ENCODE results near the gene C20orf204.
"Not testable (repeated sequence)": the region's sequence is repeated elsewhere in the genome, so short reads cannot be mapped to it uniquely, and the experiment has no call there.

Gene C20orf204

DNA sequence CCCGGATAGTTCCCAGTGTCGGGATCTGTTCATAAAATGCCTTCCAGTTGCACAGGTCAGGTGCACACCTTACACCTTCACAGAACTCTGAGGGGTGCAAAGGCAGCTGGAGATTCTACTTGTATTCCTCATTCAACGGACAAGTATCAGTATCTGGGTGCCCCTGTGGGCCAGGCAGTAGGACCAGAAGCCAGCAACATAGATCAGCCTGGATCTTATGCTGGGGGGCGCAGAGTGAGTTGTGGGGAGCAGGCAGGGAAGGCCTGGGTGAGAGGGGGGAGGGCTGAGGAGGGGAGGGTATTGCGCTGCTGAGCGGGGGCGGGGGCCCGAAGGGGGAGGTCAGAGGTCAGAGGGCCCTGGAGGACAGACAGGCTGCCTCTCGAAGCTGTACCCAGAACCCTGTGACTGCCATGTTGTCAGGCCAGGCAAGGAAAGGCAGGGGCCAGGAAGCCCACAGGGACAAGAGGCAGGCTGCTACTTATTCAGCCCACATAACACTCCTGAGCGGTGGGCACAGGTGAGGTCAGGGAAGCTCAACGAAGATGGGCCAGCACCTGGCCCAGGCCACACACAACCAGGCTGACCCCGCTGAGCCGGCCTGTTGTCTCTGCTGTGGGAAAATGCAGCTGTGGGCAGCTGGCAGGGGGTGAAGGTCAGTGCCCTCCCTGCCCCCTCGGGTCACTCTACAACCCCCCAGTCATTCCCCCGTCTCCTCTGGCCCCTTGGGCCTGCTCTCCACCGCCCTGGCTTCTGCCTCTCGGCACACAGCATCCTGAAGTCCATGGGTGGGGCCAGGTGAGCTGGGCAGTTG lies 45.0 kb downstream of the C20orf204 start:
- Histone ChIP-seq H3K9ac (ENCODE audit: low read length in 2 of 2) (no peak overlapping the region), H3K9me3 (ENCODE audit: control insufficient read depth in 2 of 2, low read length in 2 of 2) (no peaks in the 10 kb centered on the region), H3K4me3 (ENCODE audit: low read length in 2 of 2) (peak overlapping the region in 1 of 2 donors; percentile 74), H3K4me1 (ENCODE audit: control insufficient read depth, insufficient read depth, low read length) (peaks cover 37% of the 10 kb centered on the region), H3K36me3 (ENCODE audit: control insufficient read depth in 2 of 2, insufficient read depth in 2 of 2, low read length in 2 of 2) (no peaks in the 10 kb centered on the region), H3K27ac (ENCODE audit: low read length) (no peak overlapping the region), H3K27me3 (ENCODE audit: control insufficient read depth in 1 of 2, insufficient read depth in 2 of 2, low read length in 2 of 2) (peaks cover 18 to 29% of the 10 kb centered on the region in 2 donors)

DNA sequence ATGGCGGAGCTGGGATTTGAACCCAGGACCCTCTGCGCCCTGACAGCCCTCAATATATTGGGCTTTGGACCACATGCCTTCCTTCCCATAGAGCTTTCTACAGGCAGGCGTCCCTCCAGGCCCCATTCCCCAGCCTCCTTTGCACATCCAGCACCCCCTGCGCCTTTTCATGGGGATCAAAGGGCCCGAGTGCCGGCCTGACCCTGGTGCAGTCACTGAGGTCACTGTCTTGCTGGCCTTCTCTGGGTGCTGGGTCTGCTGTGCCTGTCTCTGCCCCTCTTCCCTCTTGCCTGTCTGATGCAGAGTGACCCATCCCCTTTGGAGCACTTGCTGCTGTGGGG lies 45.6 kb downstream of the C20orf204 start:
- Histone ChIP-seq H3K27me3 (ENCODE audit: control insufficient read depth in 1 of 2, insufficient read depth in 2 of 2, low read length in 2 of 2) (peaks cover 18 to 30% of the 10 kb centered on the region in 2 donors), H3K9ac (ENCODE audit: low read length in 2 of 2) (no peak overlapping the region), H3K9me3 (ENCODE audit: control insufficient read depth in 2 of 2, low read length in 2 of 2) (no peaks in the 10 kb centered on the region), H3K36me3 (ENCODE audit: control insufficient read depth in 2 of 2, insufficient read depth in 2 of 2, low read length in 2 of 2) (no peaks in the 10 kb centered on the region), H3K4me3 (ENCODE audit: low read length in 2 of 2) (no peak overlapping the region), H3K27ac (ENCODE audit: low read length) (no peak overlapping the region), H3K4me1 (ENCODE audit: control insufficient read depth, insufficient read depth, low read length) (peaks cover 37% of the 10 kb centered on the region)

DNA sequence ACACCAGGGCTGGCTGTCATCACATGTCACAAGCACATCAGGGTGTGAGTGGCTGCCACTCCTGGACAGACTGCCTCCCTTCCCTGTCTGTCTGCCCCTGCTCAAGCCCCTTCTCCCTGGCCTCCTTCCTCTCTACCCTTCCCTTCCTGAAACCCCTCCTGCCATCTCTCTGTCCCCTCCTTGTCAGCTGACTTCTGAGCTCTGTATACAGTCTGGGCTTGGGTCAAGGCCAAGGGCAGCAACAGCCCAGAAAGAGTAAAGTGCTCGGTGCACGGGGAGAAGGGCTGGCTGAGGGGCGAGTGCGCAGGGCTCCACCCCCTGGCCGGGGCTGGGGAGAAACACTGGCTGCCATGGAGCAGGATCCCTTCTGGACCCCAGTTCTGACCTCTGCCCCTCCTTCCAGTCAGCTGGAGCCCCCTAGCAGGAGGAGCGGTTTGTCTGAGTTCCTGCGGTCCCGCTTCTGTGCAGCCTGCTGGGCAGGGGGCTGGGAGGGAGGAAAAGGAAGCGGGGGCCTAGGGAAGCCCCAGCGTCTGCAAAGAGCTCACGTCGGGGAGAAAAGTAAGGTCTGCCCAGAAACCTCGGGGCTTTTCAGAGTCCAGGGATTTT lies 46.2 kb downstream of the C20orf204 start:
- Histone ChIP-seq H3K27ac (ENCODE audit: low read length) (no peak overlapping the region), H3K9me3 (ENCODE audit: control insufficient read depth in 2 of 2, low read length in 2 of 2) (no peaks in the 10 kb centered on the region), H3K27me3 (ENCODE audit: control insufficient read depth in 1 of 2, insufficient read depth in 2 of 2, low read length in 2 of 2) (peaks cover 18 to 30% of the 10 kb centered on the region in 2 donors), H3K4me3 (ENCODE audit: low read length in 2 of 2) (no peak overlapping the region), H3K4me1 (ENCODE audit: control insufficient read depth, insufficient read depth, low read length) (peaks cover 34% of the 10 kb centered on the region), H3K9ac (ENCODE audit: low read length in 2 of 2) (no peak overlapping the region), H3K36me3 (ENCODE audit: control insufficient read depth in 2 of 2, insufficient read depth in 2 of 2, low read length in 2 of 2) (no peaks in the 10 kb centered on the region)

DNA sequence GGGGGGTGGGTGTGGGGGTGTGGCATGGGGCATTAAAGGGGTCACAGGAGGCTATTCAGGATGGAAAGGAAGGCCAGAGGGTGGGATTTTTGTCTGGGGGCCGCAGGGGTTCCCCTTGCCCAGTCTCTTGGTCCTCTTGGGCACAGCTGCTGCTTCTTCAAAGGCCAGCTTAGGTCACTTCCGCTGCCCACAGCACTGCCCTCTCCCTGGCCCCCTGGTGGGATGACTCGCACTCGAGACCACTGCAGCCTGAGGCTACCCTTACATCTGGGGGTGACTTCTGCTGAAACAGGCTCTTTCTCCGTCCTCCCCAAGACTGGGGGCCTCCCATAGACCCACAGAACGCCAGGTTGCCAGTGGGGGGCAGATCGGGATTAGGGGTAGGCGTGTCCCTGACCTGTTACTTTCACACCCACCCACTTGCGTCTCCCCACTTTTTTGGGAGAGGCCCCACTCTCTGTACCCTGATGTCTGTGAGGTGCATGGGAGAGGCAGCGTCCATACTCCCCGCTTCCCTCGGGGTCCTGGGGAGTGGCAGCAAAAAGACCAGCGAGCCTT lies 46.9 kb downstream of the C20orf204 start:
- Histone ChIP-seq H3K27me3 (ENCODE audit: control insufficient read depth in 1 of 2, insufficient read depth in 2 of 2, low read length in 2 of 2) (peaks cover 18 to 30% of the 10 kb centered on the region in 2 donors), H3K9me3 (ENCODE audit: control insufficient read depth in 2 of 2, low read length in 2 of 2) (peaks cover 0 to 3% of the 10 kb centered on the region in 2 donors), H3K4me1 (ENCODE audit: control insufficient read depth, insufficient read depth, low read length) (peaks cover 34% of the 10 kb centered on the region), H3K4me3 (ENCODE audit: low read length in 2 of 2) (peak overlapping the region in 1 of 2 donors; percentile 69), H3K9ac (ENCODE audit: low read length in 2 of 2) (no peak overlapping the region), H3K36me3 (ENCODE audit: control insufficient read depth in 2 of 2, insufficient read depth in 2 of 2, low read length in 2 of 2) (no peaks in the 10 kb centered on the region), H3K27ac (ENCODE audit: low read length) (no peak overlapping the region)

DNA sequence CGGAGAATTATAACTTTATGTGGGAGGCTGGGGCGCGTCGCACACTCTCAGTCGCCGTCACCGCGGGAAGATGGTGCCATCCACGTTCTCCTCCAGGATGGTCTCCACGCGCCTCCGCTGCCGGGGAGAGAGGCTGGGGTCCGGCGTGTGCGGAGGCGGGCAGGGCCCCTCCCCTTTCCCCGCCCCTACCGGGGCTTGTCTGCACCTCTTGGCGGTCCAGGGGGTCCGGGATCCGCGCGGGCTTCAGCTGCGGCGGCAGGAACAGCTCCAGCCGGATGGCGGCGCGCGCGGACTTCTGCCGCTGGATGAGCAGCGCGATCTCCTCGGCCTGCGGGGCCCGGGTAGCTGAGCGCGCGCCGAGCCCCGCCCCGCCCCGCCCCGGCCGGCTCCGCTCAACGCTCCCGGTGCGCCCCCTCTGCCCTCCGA lies 47.4 kb downstream of the C20orf204 start:
- Histone ChIP-seq H3K9me3 (ENCODE audit: control insufficient read depth in 2 of 2, low read length in 2 of 2) (peaks cover 0 to 3% of the 10 kb centered on the region in 2 donors), H3K27ac (ENCODE audit: low read length) (no peak overlapping the region), H3K36me3 (ENCODE audit: control insufficient read depth in 2 of 2, insufficient read depth in 2 of 2, low read length in 2 of 2) (no peaks in the 10 kb centered on the region), H3K9ac (ENCODE audit: low read length in 2 of 2) (no peak overlapping the region), H3K4me3 (ENCODE audit: low read length in 2 of 2) (peak overlapping the region; percentile 31 to 69), H3K27me3 (ENCODE audit: control insufficient read depth in 1 of 2, insufficient read depth in 2 of 2, low read length in 2 of 2) (peaks cover 19 to 30% of the 10 kb centered on the region in 2 donors), H3K4me1 (ENCODE audit: control insufficient read depth, insufficient read depth, low read length) (peaks cover 31% of the 10 kb centered on the region)

DNA sequence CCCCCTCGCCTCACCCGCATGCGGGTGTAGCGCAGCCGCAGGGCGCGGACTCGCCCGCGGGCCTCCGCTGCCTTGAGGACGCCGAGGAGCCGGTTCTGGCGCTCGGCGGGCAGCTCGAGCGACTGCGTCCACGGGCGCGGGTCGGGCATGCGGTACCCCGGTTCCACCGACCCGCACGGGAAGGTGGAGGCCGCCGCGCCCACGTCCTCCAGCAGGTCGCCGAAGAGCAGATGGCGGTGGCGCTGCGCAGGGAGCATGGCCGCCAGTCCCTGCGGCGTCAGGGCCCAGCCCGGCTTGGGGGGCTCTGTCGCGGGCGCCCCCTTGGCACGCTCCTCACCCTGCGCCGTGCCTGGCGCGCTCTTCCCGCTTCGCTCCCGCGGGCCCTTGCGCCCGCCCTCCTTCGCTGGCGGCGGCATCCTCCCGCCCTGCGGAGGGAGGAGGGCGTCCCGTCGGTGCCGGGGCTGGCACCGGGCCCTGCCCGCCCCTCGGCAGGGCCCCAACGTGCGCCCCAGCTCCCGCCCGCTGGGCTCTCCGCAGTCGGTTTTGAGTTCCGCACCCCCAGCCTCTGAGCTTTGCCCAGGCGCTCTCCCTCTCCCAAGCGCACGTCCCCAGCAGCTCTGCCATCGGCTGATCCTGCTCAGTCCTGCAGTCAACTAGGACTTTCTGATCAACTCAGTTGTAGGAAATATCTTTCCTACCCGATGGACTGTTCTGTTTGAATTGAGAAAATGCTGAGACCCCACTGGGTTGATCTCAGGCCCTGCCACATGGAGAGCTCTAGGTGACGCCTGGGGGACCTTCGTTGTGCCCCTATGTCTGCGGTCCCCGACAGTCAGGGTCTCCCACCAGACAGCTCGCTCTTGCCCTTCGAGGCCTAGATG lies 48.1 kb downstream of the C20orf204 start, which contains the start of gene LKAAEAR1:
LKAAEAR1 (minus strand) TSS at position 595 of the 881 bp plus-strand sequence; CDS start at position 416, 179 bp downstream.
- peaks cover 23 to 30% of the 10 kb centered on the region in 2 donors for H3K27me3 ChIP-seq (ENCODE audit: control insufficient read depth in 1 of 2, insufficient read depth in 2 of 2, low read length in 2 of 2)

DNA sequence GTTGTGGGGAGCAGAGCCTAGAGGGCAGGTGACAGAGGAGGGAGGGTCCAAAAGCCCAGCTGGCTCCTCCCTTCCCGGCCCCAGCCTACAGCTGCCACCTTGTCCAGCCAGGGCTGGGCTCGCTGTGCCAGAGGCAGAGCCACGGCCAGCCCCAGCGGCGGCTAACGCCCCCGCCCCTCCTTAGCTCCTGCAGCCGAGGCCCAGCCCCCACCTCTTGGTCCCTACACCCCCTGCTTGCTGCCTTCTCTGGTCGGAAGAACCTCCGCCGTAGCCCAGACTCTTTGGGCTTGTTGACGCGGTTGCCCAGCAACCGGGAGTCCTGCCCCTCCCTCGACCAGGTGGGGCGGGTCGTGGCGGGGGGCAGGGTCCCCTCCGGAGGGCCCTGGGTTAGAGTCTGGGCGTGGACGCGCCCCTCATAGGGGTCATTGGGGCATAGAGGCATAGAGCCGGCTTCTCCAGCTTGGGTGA lies 48.7 kb downstream of the C20orf204 start:
- Histone ChIP-seq H3K27me3 (ENCODE audit: control insufficient read depth in 1 of 2, insufficient read depth in 2 of 2, low read length in 2 of 2) (peaks cover 28 to 30% of the 10 kb centered on the region in 2 donors), H3K27ac (ENCODE audit: low read length) (no peak overlapping the region), H3K4me3 (ENCODE audit: low read length in 2 of 2) (no peak overlapping the region), H3K9ac (ENCODE audit: low read length in 2 of 2) (no peak overlapping the region), H3K4me1 (ENCODE audit: control insufficient read depth, insufficient read depth, low read length) (peaks cover 20% of the 10 kb centered on the region), H3K9me3 (ENCODE audit: control insufficient read depth in 2 of 2, low read length in 2 of 2) (peaks cover 0 to 3% of the 10 kb centered on the region in 2 donors), H3K36me3 (ENCODE audit: control insufficient read depth in 2 of 2, insufficient read depth in 2 of 2, low read length in 2 of 2) (no peaks in the 10 kb centered on the region)

More for the DNA sequence above, 48.1 kb downstream of the C20orf204 start, which contains the start of gene LKAAEAR1:
- peaks cover 0 to 3% of the 10 kb centered on the region in 2 donors for H3K9me3 ChIP-seq (ENCODE audit: control insufficient read depth in 2 of 2, low read length in 2 of 2)
- H3K27ac ChIP-seq (ENCODE audit: low read length) = no peak within 1 kb of the TSS
- peaks cover 25% of the 10 kb centered on the region for H3K4me1 ChIP-seq (ENCODE audit: control insufficient read depth, insufficient read depth, low read length)
- H3K4me3 ChIP-seq (ENCODE audit: low read length in 2 of 2) = peak within 1 kb of the TSS; percentile 31 to 69
- no peaks in the 10 kb centered on the region for H3K36me3 ChIP-seq (ENCODE audit: control insufficient read depth in 2 of 2, insufficient read depth in 2 of 2, low read length in 2 of 2)
- H3K9ac ChIP-seq (ENCODE audit: low read length in 2 of 2) = no peak within 1 kb of the TSS

DNA sequence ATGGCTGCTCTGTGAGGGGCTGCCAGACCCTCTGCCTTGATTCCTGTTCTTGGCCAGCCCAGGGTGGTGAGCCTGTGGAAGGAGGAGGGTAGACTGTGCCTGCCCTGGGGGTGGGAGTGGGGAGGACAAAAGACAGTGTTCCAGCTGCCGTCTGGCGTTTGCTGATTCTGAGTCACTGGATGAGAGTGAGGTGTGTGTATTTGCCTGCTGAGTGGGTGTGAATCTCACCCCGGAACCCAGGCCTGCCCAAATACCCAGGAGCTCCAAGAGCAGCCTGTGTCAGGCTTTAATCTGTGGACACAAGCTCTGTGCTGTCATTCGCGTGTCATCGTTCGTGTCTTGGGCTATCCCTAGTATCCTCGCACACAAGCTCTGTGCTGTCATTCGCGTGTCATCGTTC lies 50.8 kb downstream of the C20orf204 start:
- Histone ChIP-seq H3K4me3 (ENCODE audit: low read length in 2 of 2) (no peak overlapping the region), H3K9ac (ENCODE audit: low read length in 2 of 2) (no peak overlapping the region), H3K9me3 (ENCODE audit: control insufficient read depth in 2 of 2, low read length in 2 of 2) (peaks cover 0 to 3% of the 10 kb centered on the region in 2 donors), H3K27ac (ENCODE audit: low read length) (no peak overlapping the region), H3K27me3 (ENCODE audit: control insufficient read depth in 1 of 2, insufficient read depth in 2 of 2, low read length in 2 of 2) (peaks cover 28 to 30% of the 10 kb centered on the region in 2 donors), H3K4me1 (ENCODE audit: control insufficient read depth, insufficient read depth, low read length) (peaks cover 20% of the 10 kb centered on the region), H3K36me3 (ENCODE audit: control insufficient read depth in 2 of 2, insufficient read depth in 2 of 2, low read length in 2 of 2) (no peaks in the 10 kb centered on the region)

DNA sequence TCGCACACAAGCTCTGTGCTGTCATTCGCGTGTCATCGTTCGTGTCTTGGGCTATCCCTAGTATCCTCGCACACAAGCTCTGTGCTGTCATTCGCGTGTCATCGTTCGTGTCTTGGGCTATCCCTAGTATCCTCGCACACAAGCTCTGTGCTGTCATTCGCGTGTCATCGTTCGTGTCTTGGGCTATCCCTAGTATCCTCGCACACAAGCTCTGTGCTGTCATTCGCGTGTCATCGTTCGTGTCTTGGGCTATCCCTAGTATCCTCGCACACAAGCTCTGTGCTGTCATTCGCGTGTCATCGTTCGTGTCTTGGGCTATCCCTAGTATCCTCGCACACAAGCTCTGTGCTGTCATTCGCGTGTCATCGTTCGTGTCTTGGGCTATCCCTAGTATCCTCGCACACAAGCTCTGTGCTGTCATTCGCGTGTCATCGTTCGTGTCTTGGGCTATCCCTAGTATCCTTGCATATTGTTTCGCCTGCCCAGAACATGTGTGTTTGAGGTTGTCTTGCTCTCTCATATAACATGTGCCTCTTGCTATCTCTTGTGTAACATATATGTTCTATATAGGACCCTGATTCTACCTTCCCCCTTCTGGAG lies 51.3 kb downstream of the C20orf204 start:
- H3K9ac ChIP-seq (ENCODE audit: low read length in 2 of 2); H3K27ac ChIP-seq (ENCODE audit: low read length); H3K9me3 ChIP-seq (ENCODE audit: control insufficient read depth in 2 of 2, low read length in 2 of 2); H3K36me3 ChIP-seq (ENCODE audit: control insufficient read depth in 2 of 2, insufficient read depth in 2 of 2, low read length in 2 of 2); H3K4me3 ChIP-seq (ENCODE audit: low read length in 2 of 2): not testable (repeated sequence)
- Histone ChIP-seq H3K27me3 (ENCODE audit: control insufficient read depth in 1 of 2, insufficient read depth in 2 of 2, low read length in 2 of 2) (peaks cover 29% of the 10 kb centered on the region in 2 donors), H3K4me1 (ENCODE audit: control insufficient read depth, insufficient read depth, low read length) (peaks cover 18% of the 10 kb centered on the region)

DNA sequence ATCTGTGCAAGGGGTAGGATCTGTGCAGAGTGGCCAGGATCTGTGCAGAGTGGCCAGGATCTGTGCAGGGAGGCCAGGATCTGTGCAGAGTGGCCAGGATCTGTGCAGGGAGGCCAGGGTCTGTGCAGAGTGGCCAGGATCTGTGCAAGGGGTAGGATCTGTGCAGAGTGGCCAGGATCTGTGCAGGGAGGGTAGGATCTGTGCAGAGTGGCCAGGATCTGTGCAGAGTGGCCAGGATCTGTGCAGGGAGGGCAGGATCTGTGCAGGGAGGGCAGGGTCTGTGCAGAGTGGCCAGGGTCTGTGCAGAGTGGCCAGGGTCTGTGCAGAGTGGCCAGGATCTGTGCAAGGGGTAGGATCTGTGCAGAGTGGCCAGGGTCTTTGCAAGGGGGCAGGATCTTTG lies 52.6 kb downstream of the C20orf204 start:
- H3K27ac ChIP-seq (ENCODE audit: low read length); H3K9ac ChIP-seq (ENCODE audit: low read length in 2 of 2): not testable (repeated sequence)

More for the DNA sequence above, 52.6 kb downstream of the C20orf204 start:
- H3K4me3 ChIP-seq (ENCODE audit: low read length in 2 of 2); H3K9me3 ChIP-seq (ENCODE audit: control insufficient read depth in 2 of 2, low read length in 2 of 2); H3K36me3 ChIP-seq (ENCODE audit: control insufficient read depth in 2 of 2, insufficient read depth in 2 of 2, low read length in 2 of 2): not testable (repeated sequence)
- Histone ChIP-seq H3K27me3 (ENCODE audit: control insufficient read depth in 1 of 2, insufficient read depth in 2 of 2, low read length in 2 of 2) (peaks cover 29% of the 10 kb centered on the region in 2 donors), H3K4me1 (ENCODE audit: control insufficient read depth, insufficient read depth, low read length) (peaks cover 10% of the 10 kb centered on the region)
